HG03342 (cell line): ENCODE results near the gene GM2A.

ENCODE experiments used
- ATAC-seq: cut with Tn5 transposase; IDR thresholded peaks from one replicate; pipeline ENCODE4 v1.9.1; 2021; ENCODE audit warnings: mild to moderate bottlenecking, moderate library complexity; ENCODE audit not compliant: unreplicated experiment

Gene GM2A

GRCh38 chr5:151252762-151253604 is at the start of gene GM2A:
GM2A (plus strand) TSS chr5:151253185; CDS start chr5:151253217, 32 bp downstream.
- peak; percentile 86 for ATAC-seq

- ATAC-seq = no peak
Observed at GRCh38 chr5:151204051-151204450, 48.9 kb upstream of the GM2A start.

DNA sequence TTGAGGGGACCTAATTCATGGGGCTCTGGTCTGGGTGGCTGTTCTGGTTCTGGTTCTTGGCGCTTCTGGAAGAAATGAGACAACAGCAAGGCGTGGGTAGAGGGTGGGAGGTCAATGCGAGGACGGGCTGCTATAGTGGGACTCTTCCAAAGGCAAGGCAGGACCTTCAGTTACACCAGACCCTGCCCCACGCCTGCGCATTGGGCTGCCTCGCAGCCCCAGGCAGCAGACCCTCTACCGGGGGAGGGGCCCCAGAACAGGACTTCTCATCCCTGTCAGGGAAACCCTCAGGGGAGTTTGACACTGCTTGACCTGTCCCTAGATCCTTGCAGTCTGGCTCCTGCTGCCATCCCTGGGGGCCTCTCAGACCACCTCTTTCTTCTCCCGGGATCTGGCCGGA is 47.6 kb upstream of the GM2A start:
- ATAC-seq = no peak

- ATAC-seq = no peak
Observed at GRCh38 chr5:151208481-151208914, 44.5 kb upstream of the GM2A start.

DNA sequence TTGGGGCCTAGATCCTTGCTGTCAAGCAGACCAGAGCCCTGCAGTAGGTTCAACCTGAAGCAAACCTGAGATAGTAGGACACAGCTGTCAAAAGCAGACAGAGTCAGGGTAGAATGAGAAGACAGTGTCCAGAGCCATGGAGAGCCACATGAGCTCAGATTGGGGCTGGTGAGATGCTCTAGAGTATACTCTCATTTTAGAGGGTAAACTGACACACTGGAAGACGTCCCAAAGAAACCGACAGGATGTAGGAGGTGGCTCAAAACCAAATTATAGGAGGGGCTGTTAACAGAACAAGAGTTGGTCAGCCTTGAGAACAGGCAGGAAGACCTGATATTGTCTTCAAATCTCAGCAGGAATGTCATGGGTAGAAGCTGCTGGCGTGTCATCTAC is 40.6 kb upstream of the GM2A start:
- no peak for ATAC-seq

- ATAC-seq = peak; percentile 80
Observed at GRCh38 chr5:151213803-151214613, 39.0 kb upstream of the GM2A start.

DNA sequence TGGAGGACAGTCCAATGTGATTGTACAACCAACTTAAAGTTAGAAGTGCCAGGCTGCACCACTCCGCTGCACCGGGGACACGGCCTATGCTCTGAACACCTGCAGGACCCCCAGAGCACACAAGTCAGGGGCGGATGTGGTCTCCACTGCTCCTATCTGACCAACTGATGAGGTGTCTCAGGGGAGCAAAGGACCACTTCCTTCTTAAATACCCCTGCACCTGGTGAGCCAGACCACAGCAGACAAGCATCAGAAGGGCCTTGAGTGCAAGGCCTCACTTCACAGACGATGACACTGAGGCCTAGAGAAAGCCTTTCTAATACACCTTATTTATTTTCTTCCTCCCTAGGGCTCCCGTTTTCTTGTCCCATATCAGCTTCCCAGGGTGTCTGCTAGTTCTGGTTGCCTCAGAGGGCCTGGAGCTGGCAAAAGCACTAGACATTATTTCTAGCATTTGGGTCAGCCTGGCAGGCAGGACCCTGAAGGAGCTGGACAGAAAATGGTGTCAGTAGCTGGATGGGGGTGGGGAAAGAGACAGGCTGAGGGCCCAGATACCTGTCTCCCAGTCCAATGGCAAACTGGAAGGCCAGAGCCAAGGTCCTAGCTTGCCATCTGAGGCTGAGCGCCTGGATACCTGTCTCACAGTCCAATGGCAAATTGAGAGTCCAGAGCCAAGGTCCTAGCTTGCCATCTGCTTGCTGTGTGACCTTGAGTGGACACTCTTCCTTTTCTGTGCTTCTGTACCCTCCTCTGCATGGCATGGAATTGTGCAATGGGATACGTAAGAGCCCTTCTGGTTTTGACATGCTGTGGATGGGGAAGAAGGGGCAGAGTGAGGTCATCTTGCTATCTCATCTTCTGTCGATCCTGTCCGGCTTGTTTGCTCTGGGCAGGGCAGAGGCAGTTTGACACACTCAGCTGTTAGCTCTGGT is 38.1 kb upstream of the GM2A start:
- peak; percentile 57 for ATAC-seq

DNA sequence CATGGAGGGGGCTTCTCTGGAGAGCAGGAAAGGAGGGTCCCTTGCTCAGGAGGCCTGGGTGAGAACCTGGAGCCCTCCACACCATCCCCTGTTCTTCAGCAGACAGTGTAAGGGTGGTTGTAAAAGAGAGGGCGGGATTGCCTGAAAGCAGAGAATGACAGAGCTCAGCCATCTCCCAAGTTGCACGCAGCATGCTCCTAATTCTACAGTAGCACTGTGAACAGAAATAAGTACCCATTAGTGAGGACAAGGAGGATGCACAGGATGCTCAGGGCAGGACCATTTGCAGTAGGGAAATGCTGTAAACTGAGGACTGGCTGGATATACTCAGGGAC is 37.5 kb upstream of the GM2A start:
- no peak for ATAC-seq

DNA sequence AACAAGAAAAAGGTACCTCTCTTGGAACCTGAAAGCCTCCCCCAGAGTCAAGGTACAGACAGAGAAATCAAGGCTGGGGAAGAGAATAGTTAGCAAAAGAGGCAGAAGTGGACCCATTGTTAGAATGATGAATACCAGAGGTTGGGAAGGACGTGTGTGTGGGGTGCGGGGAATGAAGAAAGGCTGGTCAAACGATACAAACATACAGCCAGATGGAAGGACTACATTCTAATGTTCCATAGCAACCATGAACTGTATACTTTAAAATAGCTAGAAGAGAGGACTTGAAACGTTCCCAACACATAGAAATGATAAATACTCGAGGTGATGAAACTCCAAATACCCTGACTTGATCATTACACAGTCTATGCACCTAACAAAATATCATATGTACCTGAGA is 36.2 kb upstream of the GM2A start:
- ATAC-seq = no peak

DNA sequence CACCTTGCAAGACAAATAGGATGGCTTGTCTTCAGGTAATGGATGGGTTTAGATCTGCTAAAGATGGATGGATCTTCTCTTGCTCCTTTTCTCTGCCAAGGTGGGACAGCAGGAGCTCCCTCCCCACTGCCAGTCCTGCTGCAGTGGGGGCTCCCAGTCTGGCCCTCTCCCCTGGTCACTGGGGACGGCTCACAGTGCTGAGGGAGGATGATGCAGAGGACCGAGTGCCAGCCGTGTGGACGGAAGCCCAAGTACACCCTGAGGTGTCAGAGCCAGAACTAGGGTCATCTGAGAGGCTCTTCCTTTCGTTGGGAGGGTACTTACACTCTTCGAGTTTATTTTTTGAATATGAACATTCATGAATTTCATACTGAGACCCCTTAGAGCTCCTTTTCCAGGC is 34.8 kb upstream of the GM2A start:
- no peak for ATAC-seq

DNA sequence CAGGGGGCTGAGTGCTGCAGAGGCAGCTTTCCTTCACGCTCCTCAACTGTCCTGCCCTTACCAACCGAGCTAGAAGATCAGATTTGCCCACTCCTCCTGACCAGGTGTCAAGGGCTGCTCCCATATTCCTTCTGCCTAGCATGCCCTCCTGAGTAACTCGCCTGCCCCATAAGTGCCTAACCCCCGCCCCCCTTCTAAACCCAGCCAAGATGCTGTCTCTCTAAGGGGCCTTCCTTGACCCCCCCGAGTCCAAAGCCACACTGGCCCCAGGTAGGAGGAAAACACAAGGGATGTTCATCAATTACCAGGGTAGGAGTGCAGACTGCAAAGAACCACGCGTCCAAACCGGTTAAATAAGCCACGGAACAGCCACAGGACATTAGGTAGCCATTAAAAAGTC is 33.8 kb upstream of the GM2A start:
- ATAC-seq = no peak

GRCh38 chr5:151219789-151220188 is 33.2 kb upstream of the GM2A start:
- ATAC-seq = no peak

DNA sequence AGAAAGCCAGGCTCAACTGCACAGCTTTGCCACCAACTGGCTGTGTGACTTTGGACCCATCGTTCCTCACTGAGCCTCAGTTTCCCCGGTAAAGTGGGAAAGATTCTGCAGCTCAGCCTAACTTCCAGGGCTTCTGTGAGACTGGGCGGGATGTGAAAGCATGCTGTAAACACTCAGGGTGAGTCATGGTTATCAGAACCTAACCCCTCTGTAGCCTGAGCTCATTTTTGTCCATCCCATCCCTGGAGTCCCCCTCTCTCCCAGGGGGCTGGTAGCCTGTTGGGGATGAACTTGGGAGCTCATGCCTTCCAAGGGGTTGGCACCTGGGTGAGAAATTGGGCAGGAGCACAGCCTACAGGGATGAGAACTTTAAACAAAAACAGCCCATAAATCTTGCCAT is 31.4 kb upstream of the GM2A start:
- ATAC-seq = no peak

GRCh38 chr5:151222054-151222789 is 30.8 kb upstream of the GM2A start:
- no peak for ATAC-seq

DNA sequence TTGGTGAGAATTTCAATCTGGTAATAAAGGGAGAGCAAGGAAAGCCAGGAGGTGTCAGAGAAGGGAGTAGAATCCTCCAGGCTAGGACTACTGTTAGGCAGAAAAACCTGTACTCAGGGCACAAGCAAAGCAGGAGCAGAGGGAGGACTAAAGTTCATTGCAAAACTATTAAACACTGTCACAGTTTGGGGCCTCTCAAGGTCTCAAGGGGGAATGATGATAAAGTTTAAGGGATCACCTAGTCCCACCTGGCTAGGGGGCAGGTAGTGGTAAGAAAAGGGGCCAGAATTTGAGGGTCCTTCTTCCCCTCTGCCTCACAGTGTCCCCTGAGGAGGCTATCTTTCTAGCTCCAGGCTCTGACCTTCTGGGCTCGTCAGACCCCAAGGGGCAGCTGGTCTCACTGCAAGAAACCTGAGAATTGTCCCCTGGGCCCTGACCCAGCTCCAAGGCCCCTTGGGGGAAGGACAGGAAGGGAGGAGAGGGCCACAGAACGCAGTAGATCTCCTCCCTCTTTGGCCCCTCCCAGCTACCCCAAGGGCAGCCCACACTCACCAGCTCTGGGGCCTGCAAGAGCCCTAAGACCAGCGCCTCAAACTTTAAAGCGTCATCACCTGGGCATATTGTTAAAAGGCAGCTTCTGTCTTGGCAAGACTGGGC is 30.1 kb upstream of the GM2A start:
- ATAC-seq = peak; percentile 50

DNA sequence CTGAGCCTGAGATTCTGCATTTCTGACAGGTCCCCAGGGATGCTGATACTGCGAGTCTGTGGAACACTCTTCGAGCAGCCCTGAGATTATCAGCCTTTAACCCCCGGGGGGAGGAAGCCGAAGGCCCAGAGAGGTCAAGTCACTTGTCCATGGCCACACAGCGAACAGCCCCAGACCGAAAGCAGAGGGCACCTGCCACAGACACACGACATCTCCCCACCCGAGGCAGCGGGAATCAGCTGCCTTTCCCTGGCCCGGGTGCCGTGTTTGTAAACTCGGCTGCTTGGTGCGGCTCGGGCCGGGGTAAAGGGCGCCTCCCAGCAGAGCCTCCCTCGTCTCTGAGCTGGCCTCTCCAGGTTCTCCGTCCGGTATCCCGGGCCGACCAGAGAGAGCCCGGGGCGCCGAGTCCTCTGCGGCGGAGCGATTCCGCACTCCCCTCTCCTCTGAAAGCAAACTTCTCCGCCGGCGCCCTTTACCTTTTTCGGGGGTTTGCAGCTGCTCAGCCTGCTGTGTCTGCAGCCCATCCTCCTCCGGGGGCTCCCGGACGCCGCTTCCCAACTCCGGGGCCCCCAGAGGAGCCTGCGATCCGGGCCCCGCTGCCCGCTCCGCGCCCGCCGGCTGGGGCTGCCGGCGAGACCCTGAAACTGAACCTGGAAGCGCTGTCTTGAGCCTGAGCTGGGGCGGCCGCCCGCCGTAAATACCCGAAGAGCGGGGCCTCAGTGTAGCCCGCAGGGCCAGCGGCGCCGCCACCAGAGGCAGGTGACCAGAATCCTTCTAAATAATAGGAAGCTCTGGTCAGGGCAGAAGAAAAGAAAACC is 29.3 kb upstream of the GM2A start, which contains the start of gene CCDC69:
Gene CCDC69, minus strand, starts transcription at position 646 of the 818 bp plus-strand sequence. Its CDS starts 122 bp downstream, at position 524.
- peak; percentile 62 for ATAC-seq

- peak; percentile 36 for ATAC-seq
Observed at GRCh38 chr5:151224372-151224771, 28.6 kb upstream of the GM2A start.

DNA sequence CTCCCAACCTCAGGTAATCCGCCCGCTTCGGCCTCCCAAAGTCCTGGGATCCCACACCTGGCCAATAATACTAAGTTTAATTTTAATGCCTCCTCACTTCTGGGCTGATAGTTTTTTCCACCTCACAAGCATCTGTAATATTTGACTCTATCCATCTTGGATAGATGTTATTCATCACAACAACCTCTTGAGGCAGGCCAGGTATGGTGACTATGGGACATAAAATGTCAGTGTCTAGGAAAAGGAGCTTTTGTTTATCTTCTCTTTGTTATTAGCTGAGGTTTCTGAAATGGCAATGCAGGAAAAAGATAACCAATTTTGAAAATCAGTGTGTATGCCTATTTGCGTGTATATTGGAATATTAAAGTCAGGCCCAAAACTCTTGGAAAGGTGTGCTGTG is 27.9 kb upstream of the GM2A start:
- ATAC-seq = no peak

DNA sequence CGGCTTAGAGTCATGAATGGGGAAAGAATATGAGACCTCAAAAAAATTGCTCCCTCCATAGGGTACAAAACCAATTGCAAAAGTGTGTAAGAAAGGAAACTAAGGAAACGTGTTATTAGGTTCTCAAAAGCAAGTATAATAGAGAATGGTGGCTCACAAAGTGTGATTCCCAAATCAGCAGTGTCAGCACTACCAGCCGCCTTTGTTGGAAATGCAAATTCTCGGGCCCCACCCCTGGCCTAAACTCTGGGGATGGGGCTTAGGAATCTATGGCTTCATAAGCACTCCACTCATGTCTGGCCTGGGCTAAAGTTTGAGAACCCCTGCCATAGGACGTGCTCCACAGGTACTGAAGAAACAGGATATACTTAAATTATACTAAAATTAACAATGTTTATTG is 27.5 kb upstream of the GM2A start:
- ATAC-seq = no peak
